ENCODE data around the gene STAP2.
"Not testable (repeated sequence)": the region's sequence is repeated elsewhere in the genome, so short reads cannot be mapped to it uniquely, and the experiment has no call there.

STAP2 gene

GRCh38 chr19:4337906-4338440 lies 654 bp downstream of the STAP2 start:
- in situ Hi-C loops (cut with MboI; ENCODE audit: low pct_unique_long_range_greater_than_20kb, low sequenced_read_pairs, unreplicated experiment): no loop called here
- no peak for DNase-seq (ENCODE audit: low spot score)
- no peak for TF ChIP-seq CTCF (IDR thresholded peaks at IDR 0.05; ENCODE audit: extremely low read depth, insufficient read depth, missing control alignments)

- no peak for TF ChIP-seq CTCF (IDR thresholded peaks at IDR 0.05; ENCODE audit: extremely low read depth, insufficient read depth, missing control alignments)
- in situ Hi-C loops (cut with MboI; ENCODE audit: low pct_unique_long_range_greater_than_20kb, low sequenced_read_pairs, unreplicated experiment): no loop called here
- no peak for DNase-seq (ENCODE audit: low spot score)
Observed at GRCh38 chr19:4334929-4335570, 3.6 kb downstream of the STAP2 start.

- TF ChIP-seq CTCF (IDR thresholded peaks at IDR 0.05; ENCODE audit: extremely low read depth, insufficient read depth, missing control alignments): no peak
- in situ Hi-C loops (cut with MboI; ENCODE audit: low pct_unique_long_range_greater_than_20kb, low sequenced_read_pairs, unreplicated experiment): no loop called here
Observed at GRCh38 chr19:4329858-4330257, 8.8 kb downstream of the STAP2 start.

GRCh38 chr19:4328991-4329681 lies 9.5 kb downstream of the STAP2 start:
- DNase-seq (ENCODE audit: low spot score): not testable (repeated sequence)

More at GRCh38 chr19:4329858-4330257, 8.8 kb downstream of the STAP2 start:
- no peak for DNase-seq (ENCODE audit: low spot score)

GRCh38 chr19:4328243-4328990 lies 10.2 kb downstream of the STAP2 start:
- DNase-seq (ENCODE audit: low spot score): peak; percentile 98
- in situ Hi-C loops (cut with MboI; ENCODE audit: low pct_unique_long_range_greater_than_20kb, low sequenced_read_pairs, unreplicated experiment): no loop called here
- TF ChIP-seq CTCF (IDR thresholded peaks at IDR 0.05; ENCODE audit: extremely low read depth, insufficient read depth, missing control alignments): peak; percentile 1

More at GRCh38 chr19:4328991-4329681, 9.5 kb downstream of the STAP2 start:
- in situ Hi-C loops (cut with MboI; ENCODE audit: low pct_unique_long_range_greater_than_20kb, low sequenced_read_pairs, unreplicated experiment): not testable (repeated sequence)

GRCh38 chr19:4327877-4328242 lies 10.8 kb downstream of the STAP2 start:
- TF ChIP-seq CTCF (IDR thresholded peaks at IDR 0.05; ENCODE audit: extremely low read depth, insufficient read depth, missing control alignments): no peak
- in situ Hi-C loops (cut with MboI; ENCODE audit: low pct_unique_long_range_greater_than_20kb, low sequenced_read_pairs, unreplicated experiment): no loop called here
- no peak for DNase-seq (ENCODE audit: low spot score)

Measured in GM13977 (cell line).